ENCODE results near the gene MKNK1. TPM values are rescaled to one million over a fixed set of nuclear protein-coding genes. Genes with fewer than 3 reads are reported as not detected.

Gene MKNK1
- polyA plus RNA-seq, 1 of the 3 experiments (the other 2 are of a cell fraction) = 28.2 TPM

- Histone ChIP-seq H3K79me2 (ENCODE audit: insufficient read depth) (no peaks in the 10 kb centered on the region), H3K9ac (no peak overlapping the region), H2AFZ (ENCODE audit: low read depth) (no peak overlapping the region), H3K9me3 (no peaks in the 10 kb centered on the region), H3K27ac (ENCODE audit: low read depth in 2 of 2, low read length in 1 of 2) (no peak overlapping the region), H3K4me1 (ENCODE audit: control insufficient read depth in 1 of 2, insufficient read depth in 2 of 2, low read depth in 1 of 2, low read length in 1 of 2) (peaks cover 12 to 14% of the 10 kb centered on the region in 2 experiments; a peak in 3 of 4 replicates), H3K9me2 (no peaks in the 10 kb centered on the region), H3K36me3 (replicated peaks in 1 of 2; ENCODE audit: control insufficient read depth in 1 of 2, insufficient read depth in 2 of 2, low read length in 1 of 2) (no peaks in the 10 kb centered on the region), H3K4me2 (no peak overlapping the region), H4K20me1 (ENCODE audit: insufficient read depth) (no peaks in the 10 kb centered on the region), H3F3A (replicated peaks; ENCODE audit: insufficient read depth) (peaks cover 4% of the 10 kb centered on the region), H3K27me3 (ENCODE audit: insufficient read depth) (no peaks in the 10 kb centered on the region), H3K4me3 (ENCODE audit: low read depth in 2 of 2, low read length in 1 of 2) (no peak overlapping the region)
- 93% methylated on average over 6 of the region's 6 CpGs for WGBS (ENCODE audit: low lambda C conversion rate)
- ChIA-PET POLR2A (no interaction called here), CTCF (interaction anchor here (1.0 to 5.9 kb wide), 4 partner anchors 13 to 70 kb away, joined by 3 to 38 read pairs (median 14); no protein-coding TSS in a partner anchor)
- no peak for DNase-seq
- TF ChIP-seq USF1 (IDR thresholded peaks at IDR 0.05; ENCODE audit: borderline replicate concordance, low read depth) (no peak), YY1 (IDR thresholded peaks at IDR 0.05; ENCODE audit: low read depth) (no peak), POLR2AphosphoS5 (IDR thresholded peaks at IDR 0.05; ENCODE audit: low read depth, low read length) (no peak), SIN3A (IDR thresholded peaks at IDR 0.05; ENCODE audit: borderline replicate concordance, low read depth, low read length) (no peak), ELF1 (IDR thresholded peaks at IDR 0.05) (no peak), CHD2 (IDR thresholded peaks at IDR 0.05; ENCODE audit: low read length, partially characterized antibody) (no peak), MXI1 (IDR thresholded peaks at IDR 0.05; ENCODE audit: low read depth, low read length) (no peak), NFIC (IDR thresholded peaks at IDR 0.05; ENCODE audit: borderline replicate concordance) (no peak), USF2 (IDR thresholded peaks at IDR 0.05; ENCODE audit: borderline replicate concordance, low read depth, low read length) (no peak), TAF1 (IDR thresholded peaks at IDR 0.05; ENCODE audit: borderline replicate concordance, low read depth, low read length) (no peak), FOXJ3 (CRISPR knock-in tag; IDR thresholded peaks at IDR 0.05) (no peak), JUND (IDR thresholded peaks at IDR 0.05) (no peak), PBX3 (IDR thresholded peaks at IDR 0.05) (no peak), MEF2A (IDR thresholded peaks at IDR 0.05; ENCODE audit: borderline replicate concordance, low read depth) (no peak), NRF1 (IDR thresholded peaks at IDR 0.05; ENCODE audit: low read depth, low read length) (no peak), GATA2 (CRISPR knock-in tag; IDR thresholded peaks at IDR 0.05) (no peak), EZH2phosphoT487 (IDR thresholded peaks at IDR 0.05; ENCODE audit: borderline replicate concordance, low read depth) (no peak), RFX5 (IDR thresholded peaks at IDR 0.05; ENCODE audit: low read length) (no peak)
These were observed 88.5 kb downstream of the MKNK1 start for GRCh38 chr1:46515576-46515975.

Measured in SK-N-SH (cell line).